Measurements from ENCODE around the gene POU2AF1. TPM values are rescaled to one million over a fixed set of nuclear protein-coding genes. Genes with fewer than 3 reads are reported as not detected.

Gene POU2AF1
- polyA plus RNA-seq, 1 donor from 2014 or later, result not detected

- Histone ChIP-seq H3K36me3 (ENCODE audit: insufficient read depth, low read length) (no peaks in the 10 kb centered on the region), H3K9me3 (ENCODE audit: low read length) (no peaks in the 10 kb centered on the region), H2AFZ (ENCODE audit: low read depth, low read length) (no peak overlapping the region), H3K27me3 (ENCODE audit: insufficient read depth, low read depth, low read length) (no peaks in the 10 kb centered on the region), H3K4me2 (ENCODE audit: low read length) (no peak overlapping the region), H3K9me2 (ENCODE audit: insufficient read depth, low read length) (no peaks in the 10 kb centered on the region), H3K27ac (ENCODE audit: low read length) (no peak overlapping the region), H3K9ac (ENCODE audit: low read length) (no peak overlapping the region), H4K20me1 (ENCODE audit: insufficient read depth) (no peaks in the 10 kb centered on the region), H3F3A (ENCODE audit: insufficient read depth, low read length, poor library complexity, severe bottlenecking) (no peaks in the 10 kb centered on the region), H3K4me3 (ENCODE audit: low read length) (no peak overlapping the region), H3K79me2 (replicated peaks; ENCODE audit: insufficient read depth, low read length) (no peaks in the 10 kb centered on the region)
- TF ChIP-seq EZH2 (IDR thresholded peaks at IDR 0.05; ENCODE audit: borderline replicate concordance, insufficient read depth, low read length, poor library complexity, severe bottlenecking), result no peak
- no peak for TF ChIP-seq EP300 (conservative IDR thresholded peaks at IDR 0.05; ENCODE audit: poor library complexity, severe bottlenecking)
- no peak for TF ChIP-seq RAD21 (conservative IDR thresholded peaks at IDR 0.05)
- no peak for TF ChIP-seq TAF1 (IDR thresholded peaks at IDR 0.05; ENCODE audit: low read depth)
- no peak for TF ChIP-seq CTCF (IDR thresholded peaks at IDR 0.05; ENCODE audit: poor library complexity, severe bottlenecking)
- no peak for TF ChIP-seq SMC3 (conservative IDR thresholded peaks at IDR 0.05; ENCODE audit: poor library complexity)
- TF ChIP-seq POLR2AphosphoS5 (IDR thresholded peaks at IDR 0.05), result no peak
- no peak for TF ChIP-seq MXI1 (conservative IDR thresholded peaks at IDR 0.05; ENCODE audit: poor library complexity, severe bottlenecking)
- TF ChIP-seq, protein P1, sequence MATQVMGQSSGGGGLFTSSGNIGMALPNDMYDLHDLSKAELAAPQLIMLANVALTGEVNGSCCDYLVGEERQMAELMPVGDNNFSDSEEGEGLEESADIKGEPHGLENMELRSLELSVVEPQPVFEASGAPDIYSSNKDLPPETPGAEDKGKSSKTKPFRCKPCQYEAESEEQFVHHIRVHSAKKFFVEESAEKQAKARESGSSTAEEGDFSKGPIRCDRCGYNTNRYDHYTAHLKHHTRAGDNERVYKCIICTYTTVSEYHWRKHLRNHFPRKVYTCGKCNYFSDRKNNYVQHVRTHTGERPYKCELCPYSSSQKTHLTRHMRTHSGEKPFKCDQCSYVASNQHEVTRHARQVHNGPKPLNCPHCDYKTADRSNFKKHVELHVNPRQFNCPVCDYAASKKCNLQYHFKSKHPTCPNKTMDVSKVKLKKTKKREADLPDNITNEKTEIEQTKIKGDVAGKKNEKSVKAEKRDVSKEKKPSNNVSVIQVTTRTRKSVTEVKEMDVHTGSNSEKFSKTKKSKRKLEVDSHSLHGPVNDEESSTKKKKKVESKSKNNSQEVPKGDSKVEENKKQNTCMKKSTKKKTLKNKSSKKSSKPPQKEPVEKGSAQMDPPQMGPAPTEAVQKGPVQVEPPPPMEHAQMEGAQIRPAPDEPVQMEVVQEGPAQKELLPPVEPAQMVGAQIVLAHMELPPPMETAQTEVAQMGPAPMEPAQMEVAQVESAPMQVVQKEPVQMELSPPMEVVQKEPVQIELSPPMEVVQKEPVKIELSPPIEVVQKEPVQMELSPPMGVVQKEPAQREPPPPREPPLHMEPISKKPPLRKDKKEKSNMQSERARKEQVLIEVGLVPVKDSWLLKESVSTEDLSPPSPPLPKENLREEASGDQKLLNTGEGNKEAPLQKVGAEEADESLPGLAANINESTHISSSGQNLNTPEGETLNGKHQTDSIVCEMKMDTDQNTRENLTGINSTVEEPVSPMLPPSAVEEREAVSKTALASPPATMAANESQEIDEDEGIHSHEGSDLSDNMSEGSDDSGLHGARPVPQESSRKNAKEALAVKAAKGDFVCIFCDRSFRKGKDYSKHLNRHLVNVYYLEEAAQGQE (IDR thresholded peaks at IDR 0.05; ENCODE audit: borderline replicate concordance), result no peak
Measured at GRCh38 chr11:111361052-111361801, 17.8 kb downstream of the POU2AF1 start.

- Histone ChIP-seq H3K9me3 (ENCODE audit: low read length) (no peaks in the 10 kb centered on the region), H3K4me3 (ENCODE audit: low read length) (no peak overlapping the region), H3K9me2 (ENCODE audit: insufficient read depth, low read length) (no peaks in the 10 kb centered on the region), H3K36me3 (ENCODE audit: insufficient read depth, low read length) (no peaks in the 10 kb centered on the region), H2AFZ (ENCODE audit: low read depth, low read length) (no peak overlapping the region), H3K27ac (ENCODE audit: low read length) (no peak overlapping the region), H4K20me1 (ENCODE audit: insufficient read depth) (no peaks in the 10 kb centered on the region), H3K4me2 (ENCODE audit: low read length) (no peak overlapping the region), H3F3A (ENCODE audit: insufficient read depth, low read length, poor library complexity, severe bottlenecking) (no peaks in the 10 kb centered on the region), H3K27me3 (ENCODE audit: insufficient read depth, low read depth, low read length) (no peaks in the 10 kb centered on the region), H3K79me2 (replicated peaks; ENCODE audit: insufficient read depth, low read length) (no peaks in the 10 kb centered on the region), H3K9ac (ENCODE audit: low read length) (no peak overlapping the region)
- TF ChIP-seq SMC3 (conservative IDR thresholded peaks at IDR 0.05; ENCODE audit: poor library complexity) (no peak), TAF1 (IDR thresholded peaks at IDR 0.05; ENCODE audit: low read depth) (no peak), EZH2 (IDR thresholded peaks at IDR 0.05; ENCODE audit: borderline replicate concordance, insufficient read depth, low read length, poor library complexity, severe bottlenecking) (no peak), POLR2AphosphoS5 (IDR thresholded peaks at IDR 0.05) (no peak), MXI1 (conservative IDR thresholded peaks at IDR 0.05; ENCODE audit: poor library complexity, severe bottlenecking) (no peak), CTCF (IDR thresholded peaks at IDR 0.05; ENCODE audit: poor library complexity, severe bottlenecking) (no peak)
- TF ChIP-seq, protein P1 (IDR thresholded peaks at IDR 0.05; ENCODE audit: borderline replicate concordance), result no peak
Measured at GRCh38 chr11:111360150-111361043, 18.7 kb downstream of the POU2AF1 start.
